Keratinocyte (primary cell): Measurements from ENCODE around the gene MCRS1. TPM values are rescaled to one million over a fixed set of nuclear protein-coding genes. Genes with fewer than 3 reads are reported as not detected.
A peak's percentile ranks its signal among the peaks of the same experiment; 100 is the strongest.

Experiments
- DNase-seq: peaks from one replicate; pipeline ENCODE4 v3.0.0-alpha.2; 2011; ENCODE audit warnings: low read depth, missing footprints, low spot score
- FAIRE-seq: peaks from 2 replicates; lab custom pipeline; 2011; peaks lifted over from hg19 to GRCh38; lab: Jason Lieb, UNC
- H2AFZ ChIP-seq: 2 replicates; pipeline ENCODE4 v1.6.0; 2012; ENCODE audit warnings: low read length, control low read depth, inconsistent platforms; ENCODE audit not compliant: control insufficient read depth
- H3K27ac ChIP-seq: 2 replicates; pipeline ENCODE4 v1.5.1; 2011; ENCODE audit warnings: low read length; ENCODE audit not compliant: control insufficient read depth, insufficient read depth
- H3K27me3 ChIP-seq: 3 replicates; pipeline ENCODE4 v1.6.0; 2011; ENCODE audit warnings: low read length; ENCODE audit not compliant: control insufficient read depth, insufficient read depth; ENCODE audit errors: extremely low read depth
- H3K36me3 ChIP-seq, 2 experiments: 2 replicates in 1 of 2; 3 replicates in 1 of 2; pipeline ENCODE4 v1.5.1; 2011; ENCODE audit warnings: low read length in 2 of 2, mild to moderate bottlenecking in 1 of 2; ENCODE audit not compliant: control insufficient read depth in 2 of 2, insufficient read depth in 2 of 2; ENCODE audit errors: extremely low read depth in 1 of 2
- H3K4me1 ChIP-seq: 3 replicates; pipeline ENCODE4 v1.5.1; 2011; ENCODE audit warnings: low read length; ENCODE audit not compliant: control insufficient read depth, insufficient read depth; ENCODE audit errors: extremely low read depth
- H3K4me2 ChIP-seq: 3 replicates; pipeline ENCODE4 v1.6.0; 2011; ENCODE audit warnings: low read depth, low read length; ENCODE audit not compliant: control insufficient read depth, insufficient read depth; ENCODE audit errors: extremely low read depth
- H3K4me3 ChIP-seq, 3 experiments: fragments of 200-600 bp in 1 of 3; sonication (generic) in 1 of 3; 2 replicates in 2 of 3; 3 replicates in 1 of 3; pipeline ENCODE4 v1.5.1; 2011 to 2016; ENCODE audit warnings: low read length in 3 of 3, mild to moderate bottlenecking in 3 of 3, control low read depth in 2 of 3, inconsistent platforms in 1 of 3, low read depth in 1 of 3, mixed read lengths in 1 of 3, mixed run types in 1 of 3, moderate library complexity in 1 of 3; ENCODE audit not compliant: control insufficient read depth in 2 of 3, insufficient read depth in 2 of 3; ENCODE audit errors: extremely low read depth in 1 of 3
- H3K79me2 ChIP-seq: 2 replicates; pipeline ENCODE4 v1.6.0; 2012; ENCODE audit warnings: low read length; ENCODE audit not compliant: control insufficient read depth, insufficient read depth
- H3K9ac ChIP-seq: 3 replicates; pipeline ENCODE4 v1.6.0; 2011; ENCODE audit warnings: low read length; ENCODE audit not compliant: control insufficient read depth, insufficient read depth; ENCODE audit errors: extremely low read depth
- H3K9me1 ChIP-seq: 3 replicates; pipeline ENCODE4 v1.6.0; 2011; ENCODE audit warnings: low read length; ENCODE audit not compliant: control insufficient read depth, insufficient read depth; ENCODE audit errors: extremely low read depth
- H3K9me3 ChIP-seq: 2 replicates; pipeline ENCODE4 v1.5.1; 2012; ENCODE audit warnings: low read depth, low read length; ENCODE audit not compliant: control insufficient read depth
- H4K20me1 ChIP-seq: 3 replicates; pipeline ENCODE4 v1.6.0; 2011; ENCODE audit warnings: low read length; ENCODE audit not compliant: control insufficient read depth, insufficient read depth; ENCODE audit errors: extremely low read depth
- EZH2 ChIP-seq: IDR thresholded peaks from one replicate; pipeline ENCODE4 v1.6.1; 2012; ENCODE audit warnings: inconsistent platforms, mild to moderate bottlenecking, low read length, moderate library complexity
- dilution Hi-C: fragments of 300-500 bp; cut with MboI; formaldehyde crosslinking; loops from one replicate; pipeline ENCODE4 v1.7.0; 2020; ENCODE audit warnings: low sequenced_read_pairs; ENCODE audit not compliant: extremely low pct_ligation_motif_present
- polyA plus RNA-seq, 5 experiments: library from polyadenylated mRNA; depleted of rRNA in 3 of 5; stranded (reverse) in 3 of 5; stranded (forward) in 1 of 5; unstranded in 1 of 5; fragments of >200 nt; gene quantifications; 1 replicate in 1 of 5; 2 replicates in 3 of 5; 3 replicates in 1 of 5; pipeline versions ENCODE4 v1.2.1 to v1.2.3, GENCODE V29; 2011 to 2012; ENCODE audit warnings: missing spikeins in 2 of 5, low read depth in 1 of 5, low replicate concordance in 1 of 5
- TF ChIP-seq, protein P1 (sequence below), 3 experiments: IDR thresholded peaks in 1 of 3; conservative IDR thresholded peaks in 1 of 3; optimal IDR thresholded peaks in 1 of 3; 2 replicates in 2 of 3; 3 replicates in 1 of 3; pipeline versions ENCODE3 to v1.5.1; 2011; ENCODE audit warnings: low read length in 3 of 3, mild to moderate bottlenecking in 3 of 3, moderate library complexity in 2 of 3, control low read depth in 1 of 3, inconsistent platforms in 1 of 3; ENCODE audit not compliant: insufficient read depth in 2 of 3; ENCODE audit errors: extremely low read depth in 1 of 3

Gene MCRS1
- polyA plus RNA-seq, 1 donor (not counting 4 experiments of a cell fraction or from before 2014, with no cell fraction given) = 40.7 TPM

DNA sequence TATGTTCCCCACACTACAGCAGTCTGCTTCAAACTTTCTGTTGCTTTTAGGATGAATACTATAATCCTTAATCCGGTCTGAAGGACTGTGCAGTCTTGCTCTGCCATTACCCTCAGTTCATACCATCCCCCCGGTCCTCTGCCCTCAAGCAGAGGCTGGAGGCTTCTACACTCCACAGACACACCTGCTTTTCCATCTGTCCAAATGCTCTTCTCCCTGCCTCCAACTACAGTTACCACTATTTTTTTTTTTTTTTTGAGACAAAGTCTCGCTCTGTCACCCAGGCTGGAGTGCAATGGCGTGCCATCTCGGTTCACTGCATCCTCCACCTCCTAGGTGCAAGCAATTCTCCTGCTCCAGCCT lies 48.4 kb downstream of the MCRS1 start:
- no peak overlapping the region for H3K9ac ChIP-seq
- H3K4me2 ChIP-seq = no peak overlapping the region
- H3K9me3 ChIP-seq = no peaks in the 10 kb centered on the region
- H3K27ac ChIP-seq = no peak overlapping the region
- no peaks in the 10 kb centered on the region for H3K27me3 ChIP-seq
- no peak for FAIRE-seq
- peaks cover 9% of the 10 kb centered on the region for H3K4me1 ChIP-seq
- no peak overlapping the region for H2AFZ ChIP-seq
- DNase-seq = no peak
- peaks cover 11 to 12% of the 10 kb centered on the region in 2 experiments for H3K36me3 ChIP-seq
- no peaks in the 10 kb centered on the region for H4K20me1 ChIP-seq
- no peak for TF ChIP-seq EZH2
- TF ChIP-seq, protein P1, sequence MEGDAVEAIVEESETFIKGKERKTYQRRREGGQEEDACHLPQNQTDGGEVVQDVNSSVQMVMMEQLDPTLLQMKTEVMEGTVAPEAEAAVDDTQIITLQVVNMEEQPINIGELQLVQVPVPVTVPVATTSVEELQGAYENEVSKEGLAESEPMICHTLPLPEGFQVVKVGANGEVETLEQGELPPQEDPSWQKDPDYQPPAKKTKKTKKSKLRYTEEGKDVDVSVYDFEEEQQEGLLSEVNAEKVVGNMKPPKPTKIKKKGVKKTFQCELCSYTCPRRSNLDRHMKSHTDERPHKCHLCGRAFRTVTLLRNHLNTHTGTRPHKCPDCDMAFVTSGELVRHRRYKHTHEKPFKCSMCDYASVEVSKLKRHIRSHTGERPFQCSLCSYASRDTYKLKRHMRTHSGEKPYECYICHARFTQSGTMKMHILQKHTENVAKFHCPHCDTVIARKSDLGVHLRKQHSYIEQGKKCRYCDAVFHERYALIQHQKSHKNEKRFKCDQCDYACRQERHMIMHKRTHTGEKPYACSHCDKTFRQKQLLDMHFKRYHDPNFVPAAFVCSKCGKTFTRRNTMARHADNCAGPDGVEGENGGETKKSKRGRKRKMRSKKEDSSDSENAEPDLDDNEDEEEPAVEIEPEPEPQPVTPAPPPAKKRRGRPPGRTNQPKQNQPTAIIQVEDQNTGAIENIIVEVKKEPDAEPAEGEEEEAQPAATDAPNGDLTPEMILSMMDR (optimal IDR thresholded peaks at IDR 0.05 in 1 of 3, IDR thresholded peaks at IDR 0.05 in 1 of 3, conservative IDR thresholded peaks at IDR 0.05 in 1 of 3; ENCODE audit: extremely low read depth in 1 of 3, insufficient read depth in 2 of 3, low read length in 3 of 3) = no peak
- H3K9me1 ChIP-seq = no peaks in the 10 kb centered on the region
- H3K79me2 ChIP-seq = no peaks in the 10 kb centered on the region
- no peak overlapping the region for H3K4me3 ChIP-seq
- dilution Hi-C loops = no loop called here

DNA sequence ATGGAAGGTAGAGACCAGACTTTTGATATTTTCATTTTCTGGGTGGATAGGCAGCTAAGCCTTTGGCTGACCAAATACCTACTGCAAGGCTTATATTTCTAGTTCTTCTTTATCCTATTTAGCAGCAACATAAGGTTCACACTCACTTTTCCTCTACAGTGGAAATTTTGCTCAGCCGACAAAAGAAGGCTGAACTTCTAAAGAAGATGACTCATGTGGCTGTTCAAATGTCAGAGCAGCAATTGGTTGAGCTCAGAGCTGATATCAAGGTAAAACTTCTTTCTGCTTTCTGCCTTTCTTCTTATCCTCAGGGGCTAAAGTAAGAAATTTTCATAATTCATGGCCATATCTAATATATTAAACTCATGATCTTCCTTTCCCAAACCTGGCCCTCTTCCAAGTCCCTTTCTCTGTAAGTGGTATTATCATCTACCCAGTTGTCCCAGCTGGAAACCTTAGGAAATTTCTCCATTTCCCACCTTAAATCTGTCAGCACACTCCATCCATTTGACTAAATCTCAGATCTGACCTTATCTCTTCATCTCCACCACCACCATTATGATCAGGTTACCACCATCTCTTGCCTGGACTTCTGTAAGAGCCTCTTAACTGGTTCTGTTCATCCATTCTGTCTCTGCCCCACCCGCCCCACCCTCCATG lies 48.9 kb downstream of the MCRS1 start:
- DNase-seq (no peak), FAIRE-seq (peak; percentile 87)
- Histone ChIP-seq H3K27me3 (no peaks in the 10 kb centered on the region), H3K4me1 (peaks cover 9% of the 10 kb centered on the region), H2AFZ (no peak overlapping the region), H3K9me1 (no peaks in the 10 kb centered on the region), H3K9me3 (no peaks in the 10 kb centered on the region), H3K9ac (no peak overlapping the region), H3K4me3 (no peak overlapping the region), H3K36me3 (peaks cover 10 to 11% of the 10 kb centered on the region in 2 experiments), H4K20me1 (no peaks in the 10 kb centered on the region), H3K4me2 (no peak overlapping the region), H3K27ac (no peak overlapping the region), H3K79me2 (no peaks in the 10 kb centered on the region)
- no peak for TF ChIP-seq EZH2
- TF ChIP-seq, protein P1 (optimal IDR thresholded peaks at IDR 0.05 in 1 of 3, IDR thresholded peaks at IDR 0.05 in 1 of 3, conservative IDR thresholded peaks at IDR 0.05 in 1 of 3; ENCODE audit: extremely low read depth in 1 of 3, insufficient read depth in 2 of 3, low read length in 3 of 3) = no peak
- dilution Hi-C loops = no loop called here
